ENCODE results near the gene BCL7A. TPM values are rescaled to one million over a fixed set of nuclear protein-coding genes. Genes with fewer than 3 reads are reported as not detected.

Gene BCL7A
- total and polyA plus RNA-seq, 2 experiments from 2014 or later = 9.6 to 14.9 TPM

- Histone ChIP-seq H3K4me1 (ENCODE audit: insufficient read depth) (no peaks in the 10 kb centered on the region), H2AFZ (no peak overlapping the region), H3K4me3 (no peak overlapping the region), H3K79me2 (peaks cover 32% of the 10 kb centered on the region), H3K9me2 (replicated peaks; ENCODE audit: insufficient read depth) (no peaks in the 10 kb centered on the region), H3K27me3 (no peaks in the 10 kb centered on the region), H3K27ac (no peak overlapping the region), H4K20me1 (ENCODE audit: insufficient read depth, poor library complexity, severe bottlenecking) (no peaks in the 10 kb centered on the region), H3K4me2 (no peak overlapping the region), H3K9me3 (ENCODE audit: low read depth) (no peaks in the 10 kb centered on the region), H3K36me3 (replicated peaks; ENCODE audit: insufficient read depth, low read depth) (no peaks in the 10 kb centered on the region)
- peak; percentile 34 for DNase-seq (ENCODE audit: low spot score)
- no peak for TF ChIP-seq EZH2 (IDR thresholded peaks at IDR 0.05; ENCODE audit: borderline replicate concordance)
- peak; percentile 44 for TF ChIP-seq CTCF (IDR thresholded peaks at IDR 0.05; ENCODE audit: poor library complexity)
- no peak for TF ChIP-seq EZH2phosphoT487 (IDR thresholded peaks at IDR 0.05; ENCODE audit: low read depth, severe bottlenecking, unreplicated experiment)
- 70% methylated on average over 20 of the region's 21 CpGs for WGBS (ENCODE audit: low lambda C conversion rate, missing lambda C conversion rate)
Measured at GRCh38 chr12:122031342-122032216, 9.9 kb downstream of the BCL7A start.

- H3K36me3 ChIP-seq (replicated peaks; ENCODE audit: insufficient read depth, low read depth) = no peaks in the 10 kb centered on the region
- no peaks in the 10 kb centered on the region for H3K4me1 ChIP-seq (ENCODE audit: insufficient read depth)
- H3K9me3 ChIP-seq (ENCODE audit: low read depth) = no peaks in the 10 kb centered on the region
- H3K4me3 ChIP-seq = no peak overlapping the region
- no peaks in the 10 kb centered on the region for H4K20me1 ChIP-seq (ENCODE audit: insufficient read depth, poor library complexity, severe bottlenecking)
- no peak overlapping the region for H3K27ac ChIP-seq
- no peak for DNase-seq (ENCODE audit: low spot score)
- H3K27me3 ChIP-seq = no peaks in the 10 kb centered on the region
- no peak overlapping the region for H3K4me2 ChIP-seq
- H3K79me2 ChIP-seq = peaks cover 22% of the 10 kb centered on the region
- WGBS (ENCODE audit: low lambda C conversion rate, missing lambda C conversion rate) = 96% methylated on average over 11 of the region's 11 CpGs
- TF ChIP-seq EZH2 (IDR thresholded peaks at IDR 0.05; ENCODE audit: borderline replicate concordance) = no peak
- no peak for TF ChIP-seq EZH2phosphoT487 (IDR thresholded peaks at IDR 0.05; ENCODE audit: low read depth, severe bottlenecking, unreplicated experiment)
- TF ChIP-seq CTCF (IDR thresholded peaks at IDR 0.05; ENCODE audit: poor library complexity) = no peak
- H3K9me2 ChIP-seq (replicated peaks; ENCODE audit: insufficient read depth) = no peaks in the 10 kb centered on the region
- no peak overlapping the region for H2AFZ ChIP-seq
Measured at GRCh38 chr12:122032580-122032979, 10.9 kb downstream of the BCL7A start.

GRCh38 chr12:122035292-122035691 is 13.6 kb downstream of the BCL7A start:
- H3K9me3 ChIP-seq (ENCODE audit: low read depth) = no peaks in the 10 kb centered on the region
- no peaks in the 10 kb centered on the region for H3K4me1 ChIP-seq (ENCODE audit: insufficient read depth)
- H3K36me3 ChIP-seq (replicated peaks; ENCODE audit: insufficient read depth, low read depth) = no peaks in the 10 kb centered on the region
- WGBS (ENCODE audit: low lambda C conversion rate, missing lambda C conversion rate) = 92% methylated on average over 8 of the region's 8 CpGs
- H3K4me3 ChIP-seq = no peak overlapping the region
- no peak overlapping the region for H3K27ac ChIP-seq
- no peaks in the 10 kb centered on the region for H3K79me2 ChIP-seq
- no peaks in the 10 kb centered on the region for H3K9me2 ChIP-seq (replicated peaks; ENCODE audit: insufficient read depth)
- H3K27me3 ChIP-seq = no peaks in the 10 kb centered on the region
- DNase-seq (ENCODE audit: low spot score) = no peak
- no peak overlapping the region for H3K4me2 ChIP-seq
- TF ChIP-seq EZH2phosphoT487 (IDR thresholded peaks at IDR 0.05; ENCODE audit: low read depth, severe bottlenecking, unreplicated experiment) = no peak
- TF ChIP-seq EZH2 (IDR thresholded peaks at IDR 0.05; ENCODE audit: borderline replicate concordance) = no peak
- TF ChIP-seq CTCF (IDR thresholded peaks at IDR 0.05; ENCODE audit: poor library complexity) = no peak
- H2AFZ ChIP-seq = no peak overlapping the region
- no peaks in the 10 kb centered on the region for H4K20me1 ChIP-seq (ENCODE audit: insufficient read depth, poor library complexity, severe bottlenecking)

All from hepatocyte (in vitro differentiated cells).